SK-N-SH (cell line): Measurements from ENCODE around the gene PHACTR3.

ENCODE experiments used
- FOSL2 ChIP-seq: IDR thresholded peaks from 2 replicates; pipeline ENCODE4 v1.4.0; 2012; ENCODE audit warnings: low read depth, mild to moderate bottlenecking, moderate library complexity, borderline replicate concordance
- FOXM1 ChIP-seq: IDR thresholded peaks from 2 replicates; pipeline ENCODE4 v1.4.0; 2012; ENCODE audit warnings: low read depth, mild to moderate bottlenecking
- SMC3 ChIP-seq: IDR thresholded peaks from 2 replicates; pipeline ENCODE4 v1.6.1; 2012; ENCODE audit warnings: low read depth, low read length, improper control_type of control experiment
- TF ChIP-seq, protein P1 (sequence below): fragments of 200-600 bp; sonication (generic); IDR thresholded peaks from 2 replicates; pipeline ENCODE4 v1.6.1; 2017; ENCODE audit warnings: antibody characterized with exemption, mild to moderate bottlenecking, moderate library complexity
- TF ChIP-seq, protein P2 (sequence below): IDR thresholded peaks from 2 replicates; pipeline ENCODE4 v1.4.0; 2012; ENCODE audit warnings: low read depth

- TF ChIP-seq, protein P1, sequence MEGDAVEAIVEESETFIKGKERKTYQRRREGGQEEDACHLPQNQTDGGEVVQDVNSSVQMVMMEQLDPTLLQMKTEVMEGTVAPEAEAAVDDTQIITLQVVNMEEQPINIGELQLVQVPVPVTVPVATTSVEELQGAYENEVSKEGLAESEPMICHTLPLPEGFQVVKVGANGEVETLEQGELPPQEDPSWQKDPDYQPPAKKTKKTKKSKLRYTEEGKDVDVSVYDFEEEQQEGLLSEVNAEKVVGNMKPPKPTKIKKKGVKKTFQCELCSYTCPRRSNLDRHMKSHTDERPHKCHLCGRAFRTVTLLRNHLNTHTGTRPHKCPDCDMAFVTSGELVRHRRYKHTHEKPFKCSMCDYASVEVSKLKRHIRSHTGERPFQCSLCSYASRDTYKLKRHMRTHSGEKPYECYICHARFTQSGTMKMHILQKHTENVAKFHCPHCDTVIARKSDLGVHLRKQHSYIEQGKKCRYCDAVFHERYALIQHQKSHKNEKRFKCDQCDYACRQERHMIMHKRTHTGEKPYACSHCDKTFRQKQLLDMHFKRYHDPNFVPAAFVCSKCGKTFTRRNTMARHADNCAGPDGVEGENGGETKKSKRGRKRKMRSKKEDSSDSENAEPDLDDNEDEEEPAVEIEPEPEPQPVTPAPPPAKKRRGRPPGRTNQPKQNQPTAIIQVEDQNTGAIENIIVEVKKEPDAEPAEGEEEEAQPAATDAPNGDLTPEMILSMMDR: no peak
- no peak for TF ChIP-seq SMC3
- no peak for TF ChIP-seq FOSL2
- TF ChIP-seq FOXM1: no peak
- TF ChIP-seq, protein P2, sequence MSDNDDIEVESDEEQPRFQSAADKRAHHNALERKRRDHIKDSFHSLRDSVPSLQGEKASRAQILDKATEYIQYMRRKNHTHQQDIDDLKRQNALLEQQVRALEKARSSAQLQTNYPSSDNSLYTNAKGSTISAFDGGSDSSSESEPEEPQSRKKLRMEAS: no peak
These were observed 56.1 kb downstream of the PHACTR3 start for GRCh38 chr20:59660471-59660870.
